ENCODE data around the gene SNCAIP. TPM values are rescaled to one million over a fixed set of nuclear protein-coding genes. Genes with fewer than 3 reads are reported as not detected.

SNCAIP gene
- total and polyA plus RNA-seq, 7 experiments from 2014 or later: 0.17 TPM; not detected in 6

DNA sequence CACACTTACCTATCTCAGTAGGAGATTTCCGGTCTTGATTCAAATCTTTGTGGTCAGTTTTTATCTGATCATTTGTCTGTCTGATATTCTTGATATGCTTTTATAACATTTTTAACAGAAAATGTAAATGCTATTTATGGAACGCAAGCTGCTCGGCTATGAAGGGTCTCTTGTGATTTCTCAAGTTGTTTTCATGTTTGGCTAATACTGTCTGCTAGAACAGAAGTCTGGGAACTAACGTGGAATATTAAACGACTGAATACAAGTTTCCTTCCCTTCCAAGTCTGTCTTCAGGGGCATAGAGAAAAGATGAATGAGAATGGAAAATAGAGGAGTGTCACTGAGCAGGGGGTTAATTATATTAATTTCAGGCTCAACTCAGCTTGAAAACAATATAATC is 27.6 kb downstream of the SNCAIP start:
- Mint-ChIP-seq H3K4me3 (no peak overlapping the region), H3K27me3 (peaks cover 0 to 5% (median 0%) of the 10 kb centered on the region in 5 donors), H3K36me3 (no peaks in the 10 kb centered on the region), H3K9me3 (peaks cover 0 to 3% (median 0%) of the 10 kb centered on the region in 11 donors), H3K4me1 (no peaks in the 10 kb centered on the region), H3K27ac (no peak overlapping the region)
- Histone ChIP-seq H3K9me3 (ENCODE audit: control insufficient read depth in 2 of 3, low read length in 3 of 3) (no peaks in the 10 kb centered on the region), H3K27ac (ENCODE audit: low read depth, low read length) (no peak overlapping the region), H3K27me3 (ENCODE audit: control insufficient read depth in 2 of 2, insufficient read depth in 2 of 2, low read length in 2 of 2) (no peaks in the 10 kb centered on the region), H3K36me3 (ENCODE audit: control insufficient read depth in 2 of 3, insufficient read depth in 3 of 3, low read length in 3 of 3) (no peaks in the 10 kb centered on the region), H3K4me3 (ENCODE audit: low read length) (no peak overlapping the region), H3K4me1 (ENCODE audit: control insufficient read depth in 2 of 2, insufficient read depth in 2 of 2, low read length in 2 of 2) (no peaks in the 10 kb centered on the region)
- DNase-seq (no peak), ATAC-seq (no peak)
- ChIA-PET CTCF (no interaction called here), POLR2A (no interaction called here)
- intact Hi-C loops (cut with micrococcal nuclease): no loop called here

DNA sequence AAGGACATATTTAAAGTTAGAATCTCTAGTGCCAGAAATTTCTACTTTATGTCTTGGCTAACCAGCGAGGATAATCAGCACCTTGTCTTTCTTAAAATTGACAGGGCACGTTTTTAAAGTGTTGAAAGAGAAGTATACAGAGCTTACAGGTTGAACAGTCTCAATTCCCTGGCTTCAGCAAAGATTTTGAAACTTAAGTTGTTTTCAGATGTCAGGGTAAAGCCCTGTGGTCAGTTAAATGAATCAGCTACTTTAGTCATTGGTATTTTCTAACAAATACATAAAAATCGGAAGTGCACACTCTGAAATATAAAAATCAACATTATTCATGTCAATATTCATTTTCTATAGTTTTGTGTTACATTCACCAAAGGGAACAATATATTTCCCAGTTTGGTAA is 29.1 kb downstream of the SNCAIP start:
- Histone ChIP-seq H3K27me3 (ENCODE audit: control insufficient read depth in 2 of 2, insufficient read depth in 2 of 2, low read length in 2 of 2) (no peaks in the 10 kb centered on the region), H3K4me1 (ENCODE audit: control insufficient read depth in 2 of 2, insufficient read depth in 2 of 2, low read length in 2 of 2) (no peaks in the 10 kb centered on the region), H3K36me3 (ENCODE audit: control insufficient read depth in 2 of 3, insufficient read depth in 3 of 3, low read length in 3 of 3) (no peaks in the 10 kb centered on the region), H3K27ac (ENCODE audit: low read depth, low read length) (no peak overlapping the region), H3K4me3 (ENCODE audit: low read length) (no peak overlapping the region), H3K9me3 (ENCODE audit: control insufficient read depth in 2 of 3, low read length in 3 of 3) (no peaks in the 10 kb centered on the region)
- Mint-ChIP-seq H3K4me3 (no peak overlapping the region), H3K36me3 (no peaks in the 10 kb centered on the region), H3K4me1 (no peaks in the 10 kb centered on the region), H3K9me3 (peaks cover 0 to 5% (median 0%) of the 10 kb centered on the region in 11 donors), H3K27ac (no peak overlapping the region), H3K27me3 (peaks cover 0 to 5% (median 0%) of the 10 kb centered on the region in 5 donors)
- ChIA-PET CTCF (no interaction called here), POLR2A (no interaction called here)
- intact Hi-C loops (cut with micrococcal nuclease): no loop called here
- ATAC-seq: no peak
- no peak for DNase-seq

DNA sequence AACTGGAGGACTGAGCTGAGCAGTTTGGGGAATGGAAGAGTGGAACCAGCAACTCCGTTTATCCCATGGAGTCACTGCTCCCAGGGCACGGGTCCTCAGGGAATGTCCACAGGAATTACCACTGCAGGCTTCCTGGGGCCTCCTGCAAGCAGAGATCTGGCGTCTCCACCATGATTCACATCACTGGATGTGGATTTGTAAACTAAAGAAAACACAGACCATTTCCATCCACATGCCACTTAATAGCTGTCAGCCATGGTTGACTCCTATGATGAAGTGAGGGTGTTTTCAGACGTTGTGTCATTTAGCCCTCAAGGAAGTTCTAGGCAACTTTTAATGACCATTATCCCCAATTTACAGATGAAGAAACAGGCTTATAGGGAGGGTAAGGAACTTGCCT is 30.2 kb downstream of the SNCAIP start:
- Histone ChIP-seq H3K4me3 (ENCODE audit: low read length) (no peak overlapping the region), H3K27ac (ENCODE audit: low read depth, low read length) (no peak overlapping the region), H3K36me3 (ENCODE audit: control insufficient read depth in 2 of 3, insufficient read depth in 3 of 3, low read length in 3 of 3) (no peaks in the 10 kb centered on the region), H3K27me3 (ENCODE audit: control insufficient read depth in 2 of 2, insufficient read depth in 2 of 2, low read length in 2 of 2) (no peaks in the 10 kb centered on the region), H3K4me1 (ENCODE audit: control insufficient read depth in 2 of 2, insufficient read depth in 2 of 2, low read length in 2 of 2) (no peaks in the 10 kb centered on the region), H3K9me3 (ENCODE audit: control insufficient read depth in 2 of 3, low read length in 3 of 3) (no peaks in the 10 kb centered on the region)
- no peaks in the 10 kb centered on the region for H3K36me3 Mint-ChIP-seq
- no peak overlapping the region for H3K4me3 Mint-ChIP-seq
- ChIA-PET CTCF (no interaction called here), POLR2A (no interaction called here)
- intact Hi-C loops (cut with micrococcal nuclease): no loop called here
- no peak overlapping the region for H3K27ac Mint-ChIP-seq
- H3K9me3 Mint-ChIP-seq: peaks cover 0 to 5% (median 0%) of the 10 kb centered on the region in 11 donors
- DNase-seq (no peak), ATAC-seq (no peak)
- H3K4me1 Mint-ChIP-seq: no peaks in the 10 kb centered on the region
- H3K27me3 Mint-ChIP-seq: peaks cover 0 to 5% (median 0%) of the 10 kb centered on the region in 5 donors

DNA sequence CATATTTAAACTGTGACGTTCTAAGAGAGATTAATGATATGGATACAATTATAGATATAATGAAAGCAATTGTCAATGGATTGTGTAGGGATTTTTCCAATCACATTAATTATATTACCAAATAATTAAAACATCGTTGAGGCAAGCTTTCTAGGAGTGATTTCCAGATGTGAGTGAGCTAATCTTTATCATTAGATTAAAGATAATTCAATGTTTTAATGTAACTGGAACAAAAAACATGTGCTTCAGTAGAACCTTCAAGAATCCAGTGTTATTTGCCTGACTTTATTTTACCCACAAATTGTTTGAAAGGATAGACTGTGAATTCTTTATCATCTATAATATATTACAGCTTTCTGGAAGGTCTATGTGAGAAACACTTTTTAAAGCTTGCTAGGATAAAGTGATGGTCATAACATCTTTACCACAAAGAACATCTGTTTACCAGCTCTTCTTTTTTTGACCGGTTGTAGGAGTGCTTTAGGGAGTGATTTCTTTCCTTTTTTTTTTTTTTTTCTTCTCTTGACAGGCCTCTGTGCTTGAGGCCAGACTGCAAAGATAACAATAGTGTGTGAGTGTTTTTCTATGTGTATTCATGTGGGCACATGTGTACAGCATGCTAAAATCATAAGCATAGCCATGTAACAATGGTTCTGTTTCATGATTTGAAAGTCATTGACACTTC is 35.0 kb downstream of the SNCAIP start:
- H3K27me3 ChIP-seq (ENCODE audit: control insufficient read depth in 2 of 2, insufficient read depth in 2 of 2, low read length in 2 of 2): no peaks in the 10 kb centered on the region
- no peaks in the 10 kb centered on the region for H3K4me1 ChIP-seq (ENCODE audit: control insufficient read depth in 2 of 2, insufficient read depth in 2 of 2, low read length in 2 of 2)
- Mint-ChIP-seq H3K27ac (no peak overlapping the region), H3K36me3 (no peaks in the 10 kb centered on the region), H3K4me3 (no peak overlapping the region), H3K9me3 (peaks cover 0 to 3% (median 0%) of the 10 kb centered on the region in 11 donors), H3K4me1 (no peaks in the 10 kb centered on the region), H3K27me3 (peaks cover 0 to 6% (median 5%) of the 10 kb centered on the region in 5 donors)
- DNase-seq (no peak), ATAC-seq (no peak)
- H3K9me3 ChIP-seq (ENCODE audit: control insufficient read depth in 2 of 3, low read length in 3 of 3): no peaks in the 10 kb centered on the region
- no peak overlapping the region for H3K27ac ChIP-seq (ENCODE audit: low read depth, low read length)
- intact Hi-C loops (cut with micrococcal nuclease): no loop called here
- H3K36me3 ChIP-seq (ENCODE audit: control insufficient read depth in 2 of 3, insufficient read depth in 3 of 3, low read length in 3 of 3): no peaks in the 10 kb centered on the region
- POLR2A ChIA-PET: no interaction called here
- CTCF ChIA-PET: no interaction called here
- no peak overlapping the region for H3K4me3 ChIP-seq (ENCODE audit: low read length)

DNA sequence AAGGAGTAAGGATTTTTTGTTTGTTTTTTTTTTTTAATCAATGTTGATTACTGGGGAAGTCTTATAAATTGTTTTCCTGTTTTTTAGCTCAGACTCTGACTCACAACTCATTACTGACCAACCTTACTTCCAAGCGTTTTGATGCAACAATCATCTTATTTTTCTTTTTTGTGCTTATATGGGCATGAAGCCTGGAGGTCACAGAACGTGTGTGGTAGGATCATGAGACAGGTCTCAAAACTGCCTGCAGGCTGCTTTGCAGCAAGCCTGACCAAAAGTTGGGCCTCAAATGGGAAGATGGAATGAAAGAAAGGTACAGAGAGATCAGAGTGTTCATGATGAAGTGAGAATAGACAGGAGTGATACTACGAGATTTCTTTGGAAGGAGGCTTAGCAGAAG is 38.5 kb downstream of the SNCAIP start:
- Histone ChIP-seq H3K9me3 (ENCODE audit: control insufficient read depth in 2 of 3, low read length in 3 of 3) (no peaks in the 10 kb centered on the region), H3K27ac (ENCODE audit: low read depth, low read length) (no peak overlapping the region), H3K4me1 (ENCODE audit: control insufficient read depth in 2 of 2, insufficient read depth in 2 of 2, low read length in 2 of 2) (no peaks in the 10 kb centered on the region), H3K36me3 (ENCODE audit: control insufficient read depth in 2 of 3, insufficient read depth in 3 of 3, low read length in 3 of 3) (no peaks in the 10 kb centered on the region), H3K27me3 (ENCODE audit: control insufficient read depth in 2 of 2, insufficient read depth in 2 of 2, low read length in 2 of 2) (no peaks in the 10 kb centered on the region), H3K4me3 (ENCODE audit: low read length) (no peak overlapping the region)
- peaks cover 0 to 5% (median 0%) of the 10 kb centered on the region in 11 donors for H3K9me3 Mint-ChIP-seq
- intact Hi-C loops (cut with micrococcal nuclease): no loop called here
- H3K27ac Mint-ChIP-seq: no peak overlapping the region
- no peak overlapping the region for H3K4me3 Mint-ChIP-seq
- peaks cover 0 to 5% (median 0%) of the 10 kb centered on the region in 5 donors for H3K27me3 Mint-ChIP-seq
- ATAC-seq (no peak), DNase-seq (no peak)
- no peaks in the 10 kb centered on the region for H3K36me3 Mint-ChIP-seq
- CTCF ChIA-PET: no interaction called here
- H3K4me1 Mint-ChIP-seq: no peaks in the 10 kb centered on the region
- POLR2A ChIA-PET: no interaction called here

DNA sequence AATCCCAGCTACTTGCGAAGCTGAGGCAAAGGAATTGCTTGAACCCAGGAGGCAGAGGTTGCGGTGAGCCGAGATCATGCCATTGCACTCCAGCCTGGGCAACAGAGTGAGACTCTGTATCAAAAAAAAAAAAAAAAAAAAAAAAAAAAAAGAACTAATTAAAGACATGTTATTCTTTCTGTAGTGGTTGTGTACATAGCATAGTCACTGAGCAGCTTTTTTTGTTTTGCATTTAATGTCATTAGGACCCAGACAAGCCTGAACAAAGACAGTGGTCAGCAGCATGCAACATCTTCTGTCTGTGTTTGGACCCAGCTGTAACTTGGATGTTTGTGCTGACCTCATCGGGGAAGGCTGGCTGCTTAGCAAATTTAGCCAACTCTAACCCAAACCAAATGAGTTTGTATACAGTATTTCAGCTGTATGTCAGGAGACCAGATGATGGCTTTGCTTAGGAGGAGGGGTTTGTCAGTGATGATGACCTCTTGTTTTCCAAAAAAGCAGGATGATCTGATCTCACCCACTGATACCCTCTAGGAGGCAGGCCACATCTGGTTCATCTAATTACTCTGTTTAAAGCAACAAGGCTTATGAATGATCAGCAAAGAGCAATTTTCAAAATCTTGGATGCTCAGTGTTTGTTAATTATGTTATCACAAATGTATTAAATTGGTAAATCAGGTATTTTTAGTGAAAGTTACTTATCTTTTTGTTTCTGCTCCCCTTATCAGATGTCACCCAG is 39.5 kb downstream of the SNCAIP start:
- Histone ChIP-seq H3K9me3 (ENCODE audit: control insufficient read depth in 2 of 3, low read length in 3 of 3) (no peaks in the 10 kb centered on the region), H3K4me3 (ENCODE audit: low read length) (no peak overlapping the region), H3K4me1 (ENCODE audit: control insufficient read depth in 2 of 2, insufficient read depth in 2 of 2, low read length in 2 of 2) (no peaks in the 10 kb centered on the region), H3K27me3 (ENCODE audit: control insufficient read depth in 2 of 2, insufficient read depth in 2 of 2, low read length in 2 of 2) (no peaks in the 10 kb centered on the region), H3K36me3 (ENCODE audit: control insufficient read depth in 2 of 3, insufficient read depth in 3 of 3, low read length in 3 of 3) (no peaks in the 10 kb centered on the region), H3K27ac (ENCODE audit: low read depth, low read length) (no peak overlapping the region)
- DNase-seq (no peak), ATAC-seq (no peak)
- ChIA-PET POLR2A (no interaction called here), CTCF (no interaction called here)
- Mint-ChIP-seq H3K36me3 (no peaks in the 10 kb centered on the region), H3K27me3 (peaks cover 0 to 5% (median 0%) of the 10 kb centered on the region in 5 donors), H3K4me3 (no peak overlapping the region), H3K27ac (no peak overlapping the region), H3K9me3 (peaks cover 0 to 5% (median 0%) of the 10 kb centered on the region in 11 donors), H3K4me1 (no peaks in the 10 kb centered on the region)
- intact Hi-C loops (cut with micrococcal nuclease): no loop called here

DNA sequence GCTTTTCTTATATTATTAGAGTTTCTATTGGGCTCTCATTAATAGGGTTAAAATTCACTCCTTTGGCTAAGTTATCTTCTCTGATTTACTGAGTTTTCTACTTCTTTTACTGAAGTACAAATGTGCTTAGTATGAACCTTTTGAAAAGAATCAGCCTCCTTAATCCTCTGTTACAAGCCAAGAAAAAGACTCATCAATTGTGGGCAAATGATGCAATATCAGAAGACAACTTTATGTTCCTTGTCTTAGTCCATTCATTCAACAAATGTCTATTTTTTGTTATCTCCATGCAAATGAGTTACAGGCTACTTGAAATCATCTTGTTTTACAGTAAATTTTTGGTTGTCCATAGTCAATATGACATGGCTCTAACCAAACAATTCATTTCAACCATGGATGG is 40.3 kb downstream of the SNCAIP start:
- Mint-ChIP-seq H3K4me1 (no peaks in the 10 kb centered on the region), H3K9me3 (peaks cover 0 to 5% (median 0%) of the 10 kb centered on the region in 11 donors), H3K36me3 (no peaks in the 10 kb centered on the region), H3K27ac (no peak overlapping the region), H3K4me3 (no peak overlapping the region), H3K27me3 (peaks cover 0 to 5% (median 0%) of the 10 kb centered on the region in 5 donors)
- Histone ChIP-seq H3K36me3 (ENCODE audit: control insufficient read depth in 2 of 3, insufficient read depth in 3 of 3, low read length in 3 of 3) (no peaks in the 10 kb centered on the region), H3K27me3 (ENCODE audit: control insufficient read depth in 2 of 2, insufficient read depth in 2 of 2, low read length in 2 of 2) (no peaks in the 10 kb centered on the region), H3K9me3 (ENCODE audit: control insufficient read depth in 2 of 3, low read length in 3 of 3) (no peaks in the 10 kb centered on the region), H3K4me1 (ENCODE audit: control insufficient read depth in 2 of 2, insufficient read depth in 2 of 2, low read length in 2 of 2) (no peaks in the 10 kb centered on the region), H3K4me3 (ENCODE audit: low read length) (no peak overlapping the region), H3K27ac (ENCODE audit: low read depth, low read length) (no peak overlapping the region)
- no peak for ATAC-seq
- CTCF ChIA-PET: no interaction called here
- intact Hi-C loops (cut with micrococcal nuclease): no loop called here
- POLR2A ChIA-PET: no interaction called here
- no peak for DNase-seq

Data from naive thymus-derived CD4-positive, alpha-beta T cell (primary cell).